GM12873 (cell line): Measurements from ENCODE around the gene RASL11B.

ENCODE experiments used
- CTCF ChIP-seq: IDR thresholded peaks from 2 replicates; pipeline ENCODE4 v1.5.1; 2012; ENCODE audit warnings: low read depth, mild to moderate bottlenecking, moderate library complexity, low read length, control low read depth; ENCODE audit not compliant: insufficient read depth; ENCODE audit errors: missing control alignments

RASL11B gene

GRCh38 chr4:52840531-52841370, 21.4 kb upstream of the RASL11B start:
- TF ChIP-seq CTCF, result no peak

GRCh38 chr4:52841682-52842456, 20.2 kb upstream of the RASL11B start:
- no peak for TF ChIP-seq CTCF

- TF ChIP-seq CTCF, result no peak
These were observed 19.3 kb upstream of the RASL11B start for GRCh38 chr4:52842792-52843191.

GRCh38 chr4:52843351-52843750, 18.8 kb upstream of the RASL11B start:
- TF ChIP-seq CTCF, result no peak

GRCh38 chr4:52843958-52844357, 18.2 kb upstream of the RASL11B start:
- TF ChIP-seq CTCF, result no peak

- TF ChIP-seq CTCF, result no peak
These were observed 17.5 kb upstream of the RASL11B start for GRCh38 chr4:52844596-52844995.

GRCh38 chr4:52846502-52846901, 15.6 kb upstream of the RASL11B start:
- TF ChIP-seq CTCF, result no peak
